GM12872 (cell line): ENCODE measurements around the gene SLC35E4.

Experiments used
- CTCF ChIP-seq: IDR thresholded peaks from 3 replicates; pipeline ENCODE4 v1.5.1; 2011; ENCODE audit warnings: low read depth, mild to moderate bottlenecking, low read length, moderate library complexity; ENCODE audit not compliant: insufficient read depth

The SLC35E4 gene

GRCh38 chr22:30673136-30673535 is 37.6 kb downstream of the SLC35E4 start:
- TF ChIP-seq CTCF = no peak

- no peak for TF ChIP-seq CTCF
Measured at GRCh38 chr22:30674482-30674881, 38.9 kb downstream of the SLC35E4 start.

- no peak for TF ChIP-seq CTCF
Measured at GRCh38 chr22:30675436-30675835, 39.9 kb downstream of the SLC35E4 start.

- TF ChIP-seq CTCF = no peak
Measured at GRCh38 chr22:30680991-30681770, 45.6 kb downstream of the SLC35E4 start.

- TF ChIP-seq CTCF = no peak
Measured at GRCh38 chr22:30681831-30682230, 46.2 kb downstream of the SLC35E4 start.

DNA sequence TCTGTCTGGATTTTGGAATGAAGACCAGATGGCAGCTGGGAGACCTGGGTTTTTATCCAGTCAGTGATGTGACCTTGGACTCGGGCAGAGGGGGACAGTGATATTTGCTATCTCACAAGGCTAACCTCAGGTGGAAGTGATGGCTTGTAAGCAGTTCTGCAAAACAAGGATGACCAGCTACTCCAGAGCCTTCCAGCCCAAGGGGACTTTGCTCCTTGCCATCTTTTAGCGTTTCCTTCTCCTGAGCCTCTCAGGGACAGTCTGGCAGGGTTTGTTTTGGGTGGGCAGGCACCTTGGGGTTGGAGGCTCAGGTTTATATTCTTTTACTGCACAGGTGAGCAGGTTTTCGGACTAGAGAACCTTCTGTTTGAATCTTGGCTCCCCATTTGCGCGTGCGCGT is 49.6 kb downstream of the SLC35E4 start:
- TF ChIP-seq CTCF = no peak

GRCh38 chr22:30687358-30687757 is 51.8 kb downstream of the SLC35E4 start:
- TF ChIP-seq CTCF = no peak

- no peak for TF ChIP-seq CTCF
Measured at GRCh38 chr22:30689622-30690021, 54.0 kb downstream of the SLC35E4 start.
